ENCODE measurements around the gene PCDH7. TPM values are rescaled to one million over a fixed set of nuclear protein-coding genes. Genes with fewer than 3 reads are reported as not detected.

PCDH7 gene
- total RNA-seq, 1 donor from 2014 or later, result 33.4 TPM

- no peak overlapping the region for H3K9ac ChIP-seq (ENCODE audit: low read depth in 1 of 3, low read length in 3 of 3)
Measured at GRCh38 chr4:30776921-30777415, 56.8 kb downstream of the PCDH7 start.

More at GRCh38 chr4:30776921-30777415, 56.8 kb downstream of the PCDH7 start:
- no peak overlapping the region for H3K4me3 ChIP-seq (ENCODE audit: low read length in 3 of 3)
- no peaks in the 10 kb centered on the region for H3K9me3 ChIP-seq (ENCODE audit: control insufficient read depth in 3 of 3, low read length in 3 of 3)
- no peaks in the 10 kb centered on the region for H3K4me1 ChIP-seq (ENCODE audit: control insufficient read depth in 3 of 3, insufficient read depth in 3 of 3, low read length in 3 of 3)
- no peaks in the 10 kb centered on the region for H3K36me3 ChIP-seq (ENCODE audit: control insufficient read depth in 3 of 3, insufficient read depth in 3 of 3, low read length in 3 of 3)
- H3K27me3 ChIP-seq (ENCODE audit: control insufficient read depth in 3 of 3, insufficient read depth in 3 of 3, low read length in 3 of 3), result no peaks in the 10 kb centered on the region
- no peak overlapping the region for H3K27ac ChIP-seq (ENCODE audit: low read depth, low read length)
